SK-N-SH (cell line): ENCODE data around the gene ENOPH1. TPM values are rescaled to one million over a fixed set of nuclear protein-coding genes. Genes with fewer than 3 reads are reported as not detected.
"Not testable (repeated sequence)": the region's sequence is repeated elsewhere in the genome, so short reads cannot be mapped to it uniquely, and the experiment has no call there.

Experiments
- CTCF ChIA-PET: fragments of 300-600, 350-600 bp; formaldehyde crosslinking; extraction: SDS; loops from one replicate; lab custom pipeline; 2021; lab: Yijun Ruan, JAX
- POLR2A ChIA-PET: fragments of 350-600 bp; sonication (Branson Sonifier 250); formaldehyde crosslinking; extraction: SDS; loops from one replicate; lab custom pipeline; 2020; ENCODE audit warnings: antibody characterized with exemption, inconsistent platforms; lab: Yijun Ruan, JAX
- DNase-seq: peaks from one replicate; pipeline ENCODE4 v3.0.0; 2012
- H2AFZ ChIP-seq: fragments of 200-600 bp; sonication (generic); 2 replicates; pipeline ENCODE4 v1.8.1; 2016; ENCODE audit warnings: antibody characterized with exemption, mild to moderate bottlenecking, low read depth
- H3F3A ChIP-seq: fragments of 200-600 bp; sonication (generic); replicated peaks from 2 replicates; pipeline ENCODE3; 2016; ENCODE audit warnings: antibody characterized with exemption, mild to moderate bottlenecking; ENCODE audit not compliant: insufficient read depth
- H3K27ac ChIP-seq, 2 experiments: fragments of 200-500 bp in 1 of 2; fragments of 200-600 bp in 1 of 2; sonication (Bioruptor generic) in 1 of 2; sonication (generic), shearing (Covaris generic) in 1 of 2; 2 replicates each; pipeline versions ENCODE4 v1.5.1 to v1.6.1; 2014 to 2016; ENCODE audit warnings: low read depth in 2 of 2, inconsistent platforms in 1 of 2, low read length in 1 of 2, mild to moderate bottlenecking in 1 of 2, mixed read lengths in 1 of 2
- H3K27me3 ChIP-seq: fragments of 200-600 bp; sonication (generic), shearing (Covaris generic); 2 replicates; pipeline ENCODE4 v1.6.1; 2016; ENCODE audit warnings: mixed run types; ENCODE audit not compliant: insufficient read depth
- H3K36me3 ChIP-seq, 2 experiments: fragments of 200-500 bp in 1 of 2; fragments of 200-600 bp in 1 of 2; sonication (Bioruptor generic) in 1 of 2; sonication (generic) in 1 of 2; replicated peaks in 1 of 2; 2 replicates each; pipeline versions ENCODE3 to v1.5.1; 2014 to 2016; ENCODE audit warnings: low read length in 1 of 2, mild to moderate bottlenecking in 1 of 2; ENCODE audit not compliant: insufficient read depth in 2 of 2, control insufficient read depth in 1 of 2
- H3K4me1 ChIP-seq, 2 experiments: fragments of 200-500 bp in 1 of 2; fragments of 200-600 bp in 1 of 2; sonication (Bioruptor generic) in 1 of 2; sonication (generic), shearing (Covaris generic) in 1 of 2; 2 replicates each; pipeline versions ENCODE4 v1.5.1 to v1.6.1; 2014 to 2016; ENCODE audit warnings: low read depth in 1 of 2, low read length in 1 of 2, mixed run types in 1 of 2; ENCODE audit not compliant: insufficient read depth in 2 of 2, control insufficient read depth in 1 of 2
- H3K4me2 ChIP-seq: fragments of 200-600 bp; sonication (generic), shearing (Covaris generic); 2 replicates; pipeline ENCODE4 v1.6.1; 2017; ENCODE audit warnings: mixed run types
- H3K4me3 ChIP-seq, 2 experiments: fragments of 200-500 bp in 1 of 2; fragments of 200-600 bp in 1 of 2; sonication (Bioruptor generic) in 1 of 2; sonication (generic), shearing (Covaris generic) in 1 of 2; 2 replicates each; pipeline versions ENCODE4 v1.5.1 to v1.8.1; 2014 to 2016; ENCODE audit warnings: low read depth in 2 of 2, inconsistent platforms in 1 of 2, low read length in 1 of 2, mild to moderate bottlenecking in 1 of 2, mixed read lengths in 1 of 2, moderate library complexity in 1 of 2
- H3K79me2 ChIP-seq: fragments of 200-600 bp; sonication (generic); 2 replicates; pipeline ENCODE4 v1.8.1; 2017; ENCODE audit warnings: mild to moderate bottlenecking; ENCODE audit not compliant: insufficient read depth
- H3K9ac ChIP-seq: fragments of 200-600 bp; sonication (generic); 2 replicates; pipeline ENCODE4 v1.6.1; 2017; ENCODE audit warnings: mixed run types
- H3K9me2 ChIP-seq: fragments of 200-600 bp; sonication (generic); 2 replicates; pipeline ENCODE4 v1.6.1; 2017; ENCODE audit warnings: mixed run types
- H3K9me3 ChIP-seq: fragments of 200-600 bp; sonication (generic); 2 replicates; pipeline ENCODE4 v1.6.1; 2017; ENCODE audit warnings: mixed run types, mild to moderate bottlenecking, moderate library complexity
- H4K20me1 ChIP-seq: fragments of 200-600 bp; sonication (generic); 2 replicates; pipeline ENCODE4 v1.6.1; 2017; ENCODE audit warnings: mild to moderate bottlenecking, mixed run types; ENCODE audit not compliant: insufficient read depth
- ELF1 ChIP-seq: IDR thresholded peaks from 2 replicates; pipeline ENCODE4 v1.4.0; 2012
- EZH2phosphoT487 ChIP-seq: fragments of 200-600 bp; sonication (generic); IDR thresholded peaks from 2 replicates; pipeline ENCODE4 v1.6.1; 2017; ENCODE audit warnings: low read depth, mixed run types, mild to moderate bottlenecking, antibody characterized with exemption, moderate library complexity, borderline replicate concordance
- FOSL2 ChIP-seq: IDR thresholded peaks from 2 replicates; pipeline ENCODE4 v1.4.0; 2012; ENCODE audit warnings: low read depth, mild to moderate bottlenecking, moderate library complexity, borderline replicate concordance
- GATA2 ChIP-seq: sonication (generic); formaldehyde crosslinking; IDR thresholded peaks from 2 replicates; pipeline ENCODE4 v1.5.0; 2020; ENCODE audit warnings: mild to moderate bottlenecking, missing genetic modification reagents
- JUND ChIP-seq: IDR thresholded peaks from 2 replicates; pipeline ENCODE4 v1.4.0; 2012
- NFIC ChIP-seq: IDR thresholded peaks from 2 replicates; pipeline ENCODE4 v1.4.0; 2012; ENCODE audit warnings: borderline replicate concordance
- NRF1 ChIP-seq: IDR thresholded peaks from 2 replicates; pipeline ENCODE4 v1.6.1; 2012; ENCODE audit warnings: low read depth, mild to moderate bottlenecking, low read length
- RAD21 ChIP-seq: IDR thresholded peaks from 2 replicates; pipeline ENCODE4 v1.6.1; 2012; ENCODE audit warnings: mild to moderate bottlenecking, low read length
- RXRA ChIP-seq: IDR thresholded peaks from 2 replicates; pipeline ENCODE4 v1.4.0; 2012; ENCODE audit warnings: low read depth, mild to moderate bottlenecking, borderline replicate concordance
- SMC3 ChIP-seq: IDR thresholded peaks from 2 replicates; pipeline ENCODE4 v1.6.1; 2012; ENCODE audit warnings: low read depth, low read length, improper control_type of control experiment
- YY1 ChIP-seq: IDR thresholded peaks from 2 replicates; pipeline ENCODE4 v1.4.0; 2012; ENCODE audit warnings: low read depth, mild to moderate bottlenecking
- WGBS: methylation state at CpG from one replicate; pipeline ENCODE4 v1.1.6; 2017; ENCODE audit warnings: low lambda C conversion rate; 5-methylcytosine and 5-hydroxymethylcytosine counted together
- polyA plus RNA-seq, 3 experiments: library from polyadenylated mRNA; depleted of rRNA; stranded (reverse); fragments of >200 nt; gene quantifications; 2 replicates each; pipeline ENCODE4 v1.2.3, GENCODE V29; 2012
- TF ChIP-seq, protein P1 (sequence below): IDR thresholded peaks from 2 replicates; pipeline ENCODE4; 2012
- TF ChIP-seq, protein P2 (sequence below): fragments of 150-350 bp; IDR thresholded peaks from 2 replicates; pipeline ENCODE4 v1.6.1; 2017; ENCODE audit warnings: antibody characterized with exemption, low read length, low read depth, borderline replicate concordance
- TF ChIP-seq, protein P3 (sequence below): IDR thresholded peaks from 2 replicates; pipeline ENCODE4 v1.6.1; 2012; ENCODE audit warnings: mild to moderate bottlenecking, low read depth, low read length, moderate library complexity

Gene ENOPH1
- polyA plus RNA-seq, 1 of the 3 experiments (the other 2 are of a cell fraction), result 14.9 TPM

DNA sequence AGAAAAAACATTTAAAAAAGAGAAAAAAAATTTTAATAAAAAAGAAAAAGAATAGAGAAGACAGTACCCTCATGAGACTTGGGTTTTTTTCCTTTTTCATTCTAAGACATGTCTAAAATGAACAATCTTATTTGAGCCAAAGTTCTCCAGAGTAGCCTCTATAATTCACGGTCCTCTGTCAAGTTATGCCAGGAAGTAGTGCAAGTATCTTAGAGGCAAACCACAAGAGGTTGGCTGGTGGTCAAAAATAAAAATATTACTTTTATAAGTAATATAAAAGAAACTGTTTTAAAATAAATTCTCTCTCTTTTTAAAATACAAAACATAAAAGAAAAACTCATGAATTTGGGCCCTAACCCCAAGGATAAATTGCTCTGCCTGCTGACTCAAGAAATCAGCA, 26.7 kb upstream of the ENOPH1 start:
- Histone ChIP-seq H3K9ac (no peak overlapping the region), H3K4me2 (no peak overlapping the region), H3K27me3 (no peaks in the 10 kb centered on the region), H4K20me1 (no peaks in the 10 kb centered on the region), H3K9me3 (no peaks in the 10 kb centered on the region), H3K4me3 (no peak overlapping the region), H3K4me1 (no peaks in the 10 kb centered on the region), H3K79me2 (no peaks in the 10 kb centered on the region), H2AFZ (no peak overlapping the region), H3F3A (no peaks in the 10 kb centered on the region), H3K9me2 (no peaks in the 10 kb centered on the region), H3K36me3 (no peaks in the 10 kb centered on the region), H3K27ac (no peak overlapping the region)
- DNase-seq, result no peak
- CTCF ChIA-PET, result no interaction called here
- TF ChIP-seq, protein P1, sequence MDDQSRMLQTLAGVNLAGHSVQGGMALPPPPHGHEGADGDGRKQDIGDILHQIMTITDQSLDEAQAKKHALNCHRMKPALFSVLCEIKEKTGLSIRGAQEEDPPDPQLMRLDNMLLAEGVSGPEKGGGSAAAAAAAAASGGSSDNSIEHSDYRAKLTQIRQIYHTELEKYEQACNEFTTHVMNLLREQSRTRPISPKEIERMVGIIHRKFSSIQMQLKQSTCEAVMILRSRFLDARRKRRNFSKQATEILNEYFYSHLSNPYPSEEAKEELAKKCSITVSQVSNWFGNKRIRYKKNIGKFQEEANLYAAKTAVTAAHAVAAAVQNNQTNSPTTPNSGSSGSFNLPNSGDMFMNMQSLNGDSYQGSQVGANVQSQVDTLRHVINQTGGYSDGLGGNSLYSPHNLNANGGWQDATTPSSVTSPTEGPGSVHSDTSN, result 0 out of 2 replicates have a peak, but pooled peaks have one; percentile 32
- TF ChIP-seq NFIC (peak; percentile 31; the same call in 1 of the 2 replicates), RAD21 (no peak)
- 69% methylated on average over 1 of the region's 1 CpG for WGBS
- POLR2A ChIA-PET, result no interaction called here

DNA sequence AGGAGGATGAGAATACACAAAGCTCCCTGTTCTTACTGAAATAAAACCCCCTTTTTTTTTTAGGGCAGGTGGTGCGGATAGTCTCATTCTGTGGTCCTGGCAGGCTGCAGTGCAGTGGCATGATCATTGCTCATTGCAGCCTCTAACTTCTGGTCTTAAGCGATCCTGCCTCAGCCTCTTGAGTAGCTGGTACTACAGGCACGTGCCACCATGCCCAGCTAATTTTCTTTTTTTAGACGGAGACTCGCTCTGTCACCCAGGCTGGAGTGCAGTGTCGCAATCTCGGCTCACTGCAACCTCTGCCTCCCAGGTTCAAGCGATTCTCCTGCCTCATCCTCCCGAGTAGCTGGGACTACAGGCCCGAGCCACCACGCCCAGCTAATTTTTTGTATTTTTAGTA, 15.3 kb upstream of the ENOPH1 start:
- H3K27me3 ChIP-seq, H3K4me3 ChIP-seq, H3K27ac ChIP-seq, H2AFZ ChIP-seq, H3K36me3 ChIP-seq, H3K9me3 ChIP-seq, H3F3A ChIP-seq, DNase-seq, H3K9me2 ChIP-seq, CTCF ChIA-PET, H3K4me1 ChIP-seq, H3K4me2 ChIP-seq, H4K20me1 ChIP-seq, H3K79me2 ChIP-seq, H3K9ac ChIP-seq: not testable (repeated sequence)
- WGBS, result 89% methylated on average over 9 of the region's 11 CpGs
- POLR2A ChIA-PET, result interaction anchor here (0.7 to 1.3 kb wide), 2 partner anchors 14 to 41 kb away, joined by 3 to 5 read pairs; no protein-coding TSS in a partner anchor

DNA sequence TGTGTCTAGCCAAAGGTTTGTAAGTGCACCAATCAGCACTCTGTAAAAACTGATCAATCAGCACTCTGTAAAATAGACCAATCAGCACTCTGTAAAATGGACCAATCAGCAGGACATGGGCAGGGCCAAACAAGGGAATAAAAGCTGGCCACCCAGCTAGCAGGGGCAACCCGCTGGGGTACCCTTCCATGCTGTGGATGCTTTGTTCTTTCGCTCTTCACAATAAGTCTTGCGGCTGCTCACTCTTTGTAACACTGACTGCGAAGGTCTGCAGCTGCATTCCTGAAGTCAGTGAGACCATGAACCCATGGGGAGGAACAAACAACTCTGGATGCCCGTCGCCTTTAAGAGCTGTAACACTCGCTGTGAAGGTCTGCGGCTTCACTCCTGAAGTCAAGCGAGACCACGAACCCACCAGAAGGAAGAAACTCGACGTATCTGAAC, 14.4 kb upstream of the ENOPH1 start:
- H3K79me2 ChIP-seq, result no peaks in the 10 kb centered on the region
- H3K36me3 ChIP-seq, result no peaks in the 10 kb centered on the region
- H3F3A ChIP-seq, result no peaks in the 10 kb centered on the region
- H3K9me2 ChIP-seq, result no peaks in the 10 kb centered on the region; the same call in 1 of the 2 replicates
- TF ChIP-seq FOSL2 (no peak), EZH2phosphoT487 (no peak), SMC3 (no peak), JUND (no peak), ELF1 (no peak), NRF1 (no peak), RAD21 (no peak), GATA2 (CRISPR knock-in tag) (no peak), YY1 (no peak), RXRA (no peak)
- TF ChIP-seq, protein P2, sequence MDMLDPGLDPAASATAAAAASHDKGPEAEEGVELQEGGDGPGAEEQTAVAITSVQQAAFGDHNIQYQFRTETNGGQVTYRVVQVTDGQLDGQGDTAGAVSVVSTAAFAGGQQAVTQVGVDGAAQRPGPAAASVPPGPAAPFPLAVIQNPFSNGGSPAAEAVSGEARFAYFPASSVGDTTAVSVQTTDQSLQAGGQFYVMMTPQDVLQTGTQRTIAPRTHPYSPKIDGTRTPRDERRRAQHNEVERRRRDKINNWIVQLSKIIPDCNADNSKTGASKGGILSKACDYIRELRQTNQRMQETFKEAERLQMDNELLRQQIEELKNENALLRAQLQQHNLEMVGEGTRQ, result no peak
- TF ChIP-seq, protein P3, sequence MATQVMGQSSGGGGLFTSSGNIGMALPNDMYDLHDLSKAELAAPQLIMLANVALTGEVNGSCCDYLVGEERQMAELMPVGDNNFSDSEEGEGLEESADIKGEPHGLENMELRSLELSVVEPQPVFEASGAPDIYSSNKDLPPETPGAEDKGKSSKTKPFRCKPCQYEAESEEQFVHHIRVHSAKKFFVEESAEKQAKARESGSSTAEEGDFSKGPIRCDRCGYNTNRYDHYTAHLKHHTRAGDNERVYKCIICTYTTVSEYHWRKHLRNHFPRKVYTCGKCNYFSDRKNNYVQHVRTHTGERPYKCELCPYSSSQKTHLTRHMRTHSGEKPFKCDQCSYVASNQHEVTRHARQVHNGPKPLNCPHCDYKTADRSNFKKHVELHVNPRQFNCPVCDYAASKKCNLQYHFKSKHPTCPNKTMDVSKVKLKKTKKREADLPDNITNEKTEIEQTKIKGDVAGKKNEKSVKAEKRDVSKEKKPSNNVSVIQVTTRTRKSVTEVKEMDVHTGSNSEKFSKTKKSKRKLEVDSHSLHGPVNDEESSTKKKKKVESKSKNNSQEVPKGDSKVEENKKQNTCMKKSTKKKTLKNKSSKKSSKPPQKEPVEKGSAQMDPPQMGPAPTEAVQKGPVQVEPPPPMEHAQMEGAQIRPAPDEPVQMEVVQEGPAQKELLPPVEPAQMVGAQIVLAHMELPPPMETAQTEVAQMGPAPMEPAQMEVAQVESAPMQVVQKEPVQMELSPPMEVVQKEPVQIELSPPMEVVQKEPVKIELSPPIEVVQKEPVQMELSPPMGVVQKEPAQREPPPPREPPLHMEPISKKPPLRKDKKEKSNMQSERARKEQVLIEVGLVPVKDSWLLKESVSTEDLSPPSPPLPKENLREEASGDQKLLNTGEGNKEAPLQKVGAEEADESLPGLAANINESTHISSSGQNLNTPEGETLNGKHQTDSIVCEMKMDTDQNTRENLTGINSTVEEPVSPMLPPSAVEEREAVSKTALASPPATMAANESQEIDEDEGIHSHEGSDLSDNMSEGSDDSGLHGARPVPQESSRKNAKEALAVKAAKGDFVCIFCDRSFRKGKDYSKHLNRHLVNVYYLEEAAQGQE, result no peak
- H4K20me1 ChIP-seq, result no peaks in the 10 kb centered on the region
- CTCF ChIA-PET, result interaction anchor here (1.5 kb wide), 1 partner anchor 13 kb away, joined by 5 read pairs; no protein-coding TSS in a partner anchor
- no peak overlapping the region for H3K9ac ChIP-seq
- no peak overlapping the region for H3K4me2 ChIP-seq
- no peaks in the 10 kb centered on the region for H3K4me1 ChIP-seq
- H3K27me3 ChIP-seq, result no peaks in the 10 kb centered on the region
- POLR2A ChIA-PET, result interaction anchor here (1.3 kb wide), 1 partner anchor 14 kb away, joined by 5 read pairs; no protein-coding TSS in a partner anchor
- 94% methylated on average over 12 of the region's 12 CpGs for WGBS
- peaks cover 7% of the 10 kb centered on the region; the same call in 1 of the 2 replicates for H3K9me3 ChIP-seq
- H3K27ac ChIP-seq, result no peak overlapping the region
- no peak overlapping the region for H2AFZ ChIP-seq
- H3K4me3 ChIP-seq, result no peak overlapping the region
- no peak for DNase-seq
